HL-60 (cell line): ENCODE data around the gene SLC7A4.

Experiments
- CTCF ChIP-seq: IDR thresholded peaks from one replicate; pipeline ENCODE4 v1.5.1; 2011; ENCODE audit warnings: low read length, control low read depth, inconsistent platforms; ENCODE audit not compliant: insufficient read depth
- GABPA ChIP-seq: IDR thresholded peaks from 2 replicates; pipeline ENCODE4 v1.6.1; 2012; ENCODE audit warnings: low read depth
- POLR2AphosphoS5 ChIP-seq: IDR thresholded peaks from 2 replicates; pipeline ENCODE4 v1.6.1; 2012; ENCODE audit warnings: low read depth
- SPI1 ChIP-seq: IDR thresholded peaks from 2 replicates; pipeline ENCODE4 v1.6.1; 2012; ENCODE audit warnings: low read depth, mild to moderate bottlenecking, borderline replicate concordance
- TF ChIP-seq, protein P1 (sequence below): IDR thresholded peaks from 2 replicates; pipeline ENCODE4 v1.6.1; 2012; ENCODE audit warnings: low read depth; ENCODE audit not compliant: insufficient replicate concordance

- TF ChIP-seq CTCF (no peak), GABPA (no peak), POLR2AphosphoS5 (no peak), SPI1 (no peak)
- TF ChIP-seq, protein P1, sequence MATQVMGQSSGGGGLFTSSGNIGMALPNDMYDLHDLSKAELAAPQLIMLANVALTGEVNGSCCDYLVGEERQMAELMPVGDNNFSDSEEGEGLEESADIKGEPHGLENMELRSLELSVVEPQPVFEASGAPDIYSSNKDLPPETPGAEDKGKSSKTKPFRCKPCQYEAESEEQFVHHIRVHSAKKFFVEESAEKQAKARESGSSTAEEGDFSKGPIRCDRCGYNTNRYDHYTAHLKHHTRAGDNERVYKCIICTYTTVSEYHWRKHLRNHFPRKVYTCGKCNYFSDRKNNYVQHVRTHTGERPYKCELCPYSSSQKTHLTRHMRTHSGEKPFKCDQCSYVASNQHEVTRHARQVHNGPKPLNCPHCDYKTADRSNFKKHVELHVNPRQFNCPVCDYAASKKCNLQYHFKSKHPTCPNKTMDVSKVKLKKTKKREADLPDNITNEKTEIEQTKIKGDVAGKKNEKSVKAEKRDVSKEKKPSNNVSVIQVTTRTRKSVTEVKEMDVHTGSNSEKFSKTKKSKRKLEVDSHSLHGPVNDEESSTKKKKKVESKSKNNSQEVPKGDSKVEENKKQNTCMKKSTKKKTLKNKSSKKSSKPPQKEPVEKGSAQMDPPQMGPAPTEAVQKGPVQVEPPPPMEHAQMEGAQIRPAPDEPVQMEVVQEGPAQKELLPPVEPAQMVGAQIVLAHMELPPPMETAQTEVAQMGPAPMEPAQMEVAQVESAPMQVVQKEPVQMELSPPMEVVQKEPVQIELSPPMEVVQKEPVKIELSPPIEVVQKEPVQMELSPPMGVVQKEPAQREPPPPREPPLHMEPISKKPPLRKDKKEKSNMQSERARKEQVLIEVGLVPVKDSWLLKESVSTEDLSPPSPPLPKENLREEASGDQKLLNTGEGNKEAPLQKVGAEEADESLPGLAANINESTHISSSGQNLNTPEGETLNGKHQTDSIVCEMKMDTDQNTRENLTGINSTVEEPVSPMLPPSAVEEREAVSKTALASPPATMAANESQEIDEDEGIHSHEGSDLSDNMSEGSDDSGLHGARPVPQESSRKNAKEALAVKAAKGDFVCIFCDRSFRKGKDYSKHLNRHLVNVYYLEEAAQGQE: no peak
Observed at GRCh38 chr22:20996031-20996410, 36.3 kb downstream of the SLC7A4 start.
